ENCODE results near the gene IMMP2L. TPM values are rescaled to one million over a fixed set of nuclear protein-coding genes. Genes with fewer than 3 reads are reported as not detected.
"Not testable (repeated sequence)": the region's sequence is repeated elsewhere in the genome, so short reads cannot be mapped to it uniquely, and the experiment has no call there.

IMMP2L gene
- total RNA-seq, 1 donor from 2014 or later: 23.9 TPM

DNA sequence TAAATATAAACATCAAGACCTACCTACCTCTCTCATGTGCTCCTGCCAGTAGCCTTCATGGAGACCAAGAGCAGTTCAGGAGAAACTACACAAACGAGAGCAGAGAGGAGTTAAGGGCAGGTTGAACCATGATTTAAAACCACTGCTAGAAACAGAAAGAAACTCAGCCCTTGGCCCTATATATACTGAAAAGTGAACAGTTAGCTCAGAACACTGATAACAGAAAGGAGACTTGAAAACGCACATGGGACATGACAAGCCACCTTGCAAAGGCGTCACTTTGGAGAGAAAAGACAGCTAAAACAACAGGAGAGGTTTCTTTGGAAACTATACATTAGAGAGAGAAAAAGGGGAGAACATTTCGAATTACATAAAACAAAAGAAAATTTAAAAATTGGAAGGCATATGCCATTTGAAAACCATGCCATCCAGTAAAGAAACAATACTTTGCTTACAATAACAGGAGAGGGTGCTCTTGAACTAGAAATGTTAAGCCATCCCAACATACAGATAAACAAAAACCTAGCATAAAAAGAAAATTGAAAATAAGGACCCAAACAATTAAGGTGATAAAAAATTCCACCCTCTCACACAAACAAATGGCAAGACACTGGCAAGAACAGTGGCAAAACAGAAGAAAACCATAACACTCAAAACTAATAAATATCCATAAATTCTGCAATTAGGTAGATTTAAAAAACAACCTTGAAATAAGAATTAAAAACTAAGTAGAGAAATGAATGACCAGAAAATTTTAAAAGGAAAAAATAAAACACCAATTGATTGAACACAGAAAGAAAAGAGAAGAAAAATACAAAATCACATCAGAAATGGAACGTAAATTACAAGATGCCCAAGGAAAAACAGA is 232.7 kb downstream of the IMMP2L start:
- DNase-seq: no peak

- no peak for DNase-seq
Observed at GRCh38 chr7:111328487-111328886, 233.8 kb downstream of the IMMP2L start.

DNA sequence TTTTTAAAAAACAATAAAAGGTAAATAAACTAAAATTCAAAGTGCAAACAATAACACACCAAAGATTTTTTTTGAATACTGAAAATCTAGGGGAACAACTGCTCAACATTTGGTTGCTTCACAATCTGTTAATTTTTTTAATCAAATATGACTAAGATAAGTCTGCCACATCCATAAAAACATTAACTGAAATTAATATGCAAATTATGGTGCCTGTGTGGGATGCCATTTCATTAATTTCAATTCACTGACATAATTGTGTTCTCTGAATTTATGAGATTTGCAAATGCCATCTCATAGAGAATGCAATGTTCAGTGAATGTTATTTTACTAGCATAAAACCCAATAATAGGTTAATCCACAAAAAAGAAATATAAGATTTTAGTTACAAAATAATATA is 237.5 kb downstream of the IMMP2L start:
- no peak for DNase-seq

GRCh38 chr7:111324228-111324627 is 238.1 kb downstream of the IMMP2L start:
- DNase-seq: no peak

DNA sequence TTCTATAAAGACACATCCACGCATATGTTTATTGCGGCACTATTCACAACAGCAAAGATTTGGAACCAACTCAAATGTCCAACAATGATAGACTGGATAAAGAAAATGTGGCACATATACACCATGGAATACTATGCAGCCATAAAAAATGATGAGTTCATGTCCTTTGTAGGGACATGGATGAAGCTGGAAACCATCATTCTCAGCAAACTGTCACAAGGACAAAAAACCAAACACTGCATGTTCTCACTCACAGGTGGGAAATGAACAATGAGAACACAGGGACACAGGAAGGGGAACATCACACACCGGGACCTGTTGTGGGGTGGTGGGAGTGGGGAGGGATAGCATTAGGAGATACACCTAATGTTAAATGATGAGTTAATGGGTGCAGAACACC is 238.6 kb downstream of the IMMP2L start:
- not testable (repeated sequence) for DNase-seq

DNA sequence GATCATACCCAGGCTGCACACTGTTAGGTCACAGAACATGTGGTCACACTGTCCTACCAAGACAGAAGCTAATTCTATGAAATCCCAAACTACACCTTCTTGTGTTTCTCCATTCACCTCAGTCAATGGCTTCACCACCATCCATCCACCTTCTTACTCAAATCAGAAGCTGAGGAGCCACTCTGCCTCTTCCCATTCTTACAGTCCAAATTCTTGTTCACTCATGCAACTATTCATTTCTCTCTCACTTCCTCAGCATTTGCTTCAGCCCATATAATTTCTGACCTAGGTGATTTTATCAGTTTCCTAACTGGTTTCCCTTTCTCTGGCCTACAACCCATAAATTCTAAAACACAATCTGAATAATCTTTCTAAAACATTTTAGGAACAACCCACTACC is 242.2 kb downstream of the IMMP2L start:
- no peak for DNase-seq

DNA sequence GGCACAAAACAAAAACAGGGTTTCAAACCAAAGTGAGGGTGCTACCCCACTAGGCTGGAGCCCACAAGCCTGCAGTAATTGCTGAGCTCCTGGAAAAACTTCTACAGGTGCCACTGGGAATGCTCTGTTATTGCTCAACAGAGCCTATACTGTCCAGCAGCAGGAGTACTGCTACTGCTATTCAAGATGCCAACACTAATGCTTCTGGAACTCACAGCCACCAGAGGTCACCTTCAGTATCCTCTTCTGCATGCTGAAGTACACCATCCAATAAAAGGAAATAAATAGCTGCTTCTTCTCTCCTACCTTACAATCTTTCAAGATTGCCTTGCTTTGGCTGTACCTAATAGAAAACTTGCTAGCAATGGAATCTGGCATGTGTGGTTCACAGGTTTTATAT is 249.3 kb downstream of the IMMP2L start:
- no peak for DNase-seq

GRCh38 chr7:111308691-111309090 is 253.6 kb downstream of the IMMP2L start:
- DNase-seq: no peak

- DNase-seq: no peak
Observed at GRCh38 chr7:111301891-111302290, 260.4 kb downstream of the IMMP2L start.

GRCh38 chr7:111294494-111294893 is 267.8 kb downstream of the IMMP2L start:
- no peak for DNase-seq

DNA sequence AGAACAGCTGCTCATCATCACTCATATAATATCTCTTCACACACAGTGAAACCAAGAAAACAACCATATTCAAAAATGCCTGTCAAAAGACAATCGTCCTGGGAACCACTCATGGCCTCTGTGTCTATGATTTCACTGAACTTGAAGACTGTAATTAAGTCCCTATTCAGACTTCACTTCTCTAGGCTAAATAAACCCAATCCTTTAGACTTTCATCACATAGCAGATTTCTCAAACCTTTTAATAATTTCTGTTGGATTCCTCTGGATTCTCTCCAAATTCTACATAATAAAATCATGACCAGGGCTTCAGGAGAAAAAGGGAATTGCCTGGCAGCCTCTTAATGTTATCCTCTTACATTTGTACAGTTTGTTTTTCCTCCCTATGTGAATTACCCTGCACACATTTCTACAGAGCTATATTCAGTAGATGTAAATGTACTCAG is 270.2 kb downstream of the IMMP2L start:
- no peak for DNase-seq

GRCh38 chr7:111290982-111291381 is 271.3 kb downstream of the IMMP2L start:
- no peak for DNase-seq

GRCh38 chr7:111290419-111290818 is 271.9 kb downstream of the IMMP2L start:
- DNase-seq: no peak

GRCh38 chr7:111288441-111288840 is 273.9 kb downstream of the IMMP2L start:
- DNase-seq: not testable (repeated sequence)

GRCh38 chr7:111282626-111283025 is 279.7 kb downstream of the IMMP2L start:
- no peak for DNase-seq

GRCh38 chr7:111274857-111275256 is 287.4 kb downstream of the IMMP2L start:
- DNase-seq: no peak

GRCh38 chr7:111272092-111272491 is 290.2 kb downstream of the IMMP2L start:
- DNase-seq: no peak

DNA sequence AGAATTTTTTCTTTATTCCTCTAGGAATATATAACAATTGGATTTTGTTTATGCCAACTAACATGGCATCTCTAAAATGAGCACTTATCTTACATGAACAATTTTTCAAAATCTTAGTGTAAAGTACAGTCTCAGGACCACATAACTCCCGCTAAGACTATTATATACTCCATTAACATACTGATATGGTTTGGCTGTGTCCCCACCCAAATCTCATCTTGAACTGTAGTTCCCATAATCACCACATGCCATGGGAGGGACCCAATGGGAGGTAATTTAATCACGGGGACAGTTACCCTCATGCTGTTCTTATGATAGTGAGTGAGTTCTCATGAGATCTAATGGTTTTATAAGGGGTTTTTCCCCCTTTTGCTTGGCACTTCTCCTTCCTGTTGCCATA is 291.5 kb downstream of the IMMP2L start:
- not testable (repeated sequence) for DNase-seq

- DNase-seq: no peak
Observed at GRCh38 chr7:111268941-111269340, 293.4 kb downstream of the IMMP2L start.

DNA sequence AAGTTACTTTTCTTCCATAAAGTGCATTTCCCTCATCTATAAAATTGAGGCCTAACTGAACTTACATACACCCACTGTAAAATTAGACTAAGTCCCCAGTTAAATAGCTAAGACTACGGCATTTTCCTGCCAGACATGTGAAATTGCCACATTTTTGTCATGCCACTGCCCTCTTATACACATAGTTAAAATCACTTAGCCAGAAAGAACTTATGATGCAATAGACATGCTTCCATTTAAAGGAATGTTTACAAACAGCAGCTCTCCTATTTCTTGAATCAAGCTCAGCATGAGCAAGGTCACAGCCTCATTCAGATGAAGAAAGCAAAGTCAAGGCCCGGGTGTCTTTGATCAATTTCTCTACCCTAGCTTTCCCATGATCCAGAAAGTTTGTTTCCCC is 295.7 kb downstream of the IMMP2L start:
- no peak for DNase-seq

DNA sequence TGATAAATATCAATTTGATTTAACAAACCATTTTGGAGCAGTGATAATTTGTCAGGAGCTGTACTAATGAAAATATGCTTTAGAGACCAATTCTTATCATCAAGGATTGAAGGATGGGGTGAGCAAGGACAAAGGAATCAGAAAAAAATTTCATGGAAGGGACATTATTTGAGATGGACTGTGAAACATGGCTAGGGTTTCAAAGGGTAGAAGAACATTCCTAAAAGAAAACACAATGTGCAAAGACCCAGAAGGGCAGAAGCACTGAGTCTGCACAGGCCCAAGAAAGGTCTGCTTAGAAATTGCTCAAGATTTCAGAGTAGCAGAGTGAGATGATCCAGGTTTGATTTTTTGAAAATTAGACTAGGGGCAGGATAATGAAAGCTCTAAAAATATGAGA is 296.9 kb downstream of the IMMP2L start:
- no peak for DNase-seq

- no peak for DNase-seq
Observed at GRCh38 chr7:111264981-111265380, 297.3 kb downstream of the IMMP2L start.

DNA sequence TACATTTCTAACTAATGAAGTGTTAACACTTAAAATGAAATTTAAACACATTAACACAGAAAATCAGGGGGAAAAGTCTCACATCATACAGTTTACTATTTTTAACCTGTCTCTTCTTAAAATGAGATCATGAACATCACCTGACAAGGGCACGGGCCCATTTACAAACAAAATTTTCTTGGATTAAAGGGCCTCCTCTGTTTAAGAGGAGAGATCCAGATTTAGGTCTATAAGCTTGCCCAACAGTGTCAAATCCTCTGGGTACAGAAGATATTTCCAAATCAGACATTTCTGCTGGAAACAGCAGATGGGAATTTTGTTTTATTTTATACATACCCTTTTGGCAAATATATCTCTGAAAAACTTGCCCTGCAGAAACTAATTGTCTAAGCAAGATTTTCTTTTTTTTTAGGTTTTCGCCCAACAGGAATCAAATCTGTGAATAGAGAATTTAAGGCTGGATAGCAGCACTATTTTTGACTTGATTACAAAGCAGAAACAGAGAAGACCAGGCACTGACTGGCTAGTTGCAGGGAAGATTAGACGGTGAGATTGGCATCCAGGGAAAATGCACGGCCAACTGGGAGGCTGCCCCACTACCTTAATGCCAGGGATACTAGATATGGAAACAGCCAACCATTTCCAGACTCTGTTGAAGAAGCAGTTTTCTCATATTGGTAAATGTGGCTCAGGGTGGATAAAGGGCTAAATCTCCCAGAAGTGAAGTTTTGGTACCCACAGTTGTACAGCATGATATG is 298.0 kb downstream of the IMMP2L start:
- DNase-seq: no peak
